K562 (cell line): Measurements from ENCODE around the gene RPL10A. TPM values are rescaled to one million over a fixed set of nuclear protein-coding genes. Genes with fewer than 3 reads are reported as not detected.
A peak's percentile ranks its signal among the peaks of the same experiment; 100 is the strongest.

Experiments used
- ATAC-seq: fragments of 200-7000 bp; cut with Tn5 transposase; 3 replicates; pipeline ENCODE4 v1.9.1; 2020; ENCODE audit warnings: moderate library complexity
- BruUV-seq: library from RNA; stranded (reverse); fragments of 400-500 nt; replicated peaks from 2 replicates; lab custom pipeline; 2021; lab: Mats Ljungman, UMichigan
- CTCF ChIA-PET: fragments of 300-600 bp; formaldehyde crosslinking; extraction: SDS; loops from one replicate; lab custom pipeline; 2021; ENCODE audit warnings: low intra/inter-chr PET ratio; lab: Yijun Ruan, JAX
- POLR2A ChIA-PET: fragments of 300-600, 350-650 bp; sonication (Branson Sonifier 250); formaldehyde crosslinking; extraction: SDS; loops from one replicate; lab custom pipeline; 2021; ENCODE audit warnings: antibody characterized with exemption, inconsistent platforms; lab: Yijun Ruan, JAX
- DNase-seq, 4 experiments: peaks; one replicate each; pipeline versions ENCODE4 v3.0.0 to v3.0.0-alpha.2; 2011 to 2018; ENCODE audit warnings: low spot score in 3 of 4, mixed read lengths in 3 of 4; ENCODE audit errors: extremely low read depth in 1 of 4
- FAIRE-seq: peaks from 2 replicates; lab custom pipeline; 2011; peaks lifted over from hg19 to GRCh38; lab: Jason Lieb, UNC
- H2AFZ ChIP-seq: 2 replicates; pipeline ENCODE4 v1.6.0; 2011; ENCODE audit warnings: low read depth, low read length, control low read depth, inconsistent platforms
- H3K27ac ChIP-seq: fragments of 200-600 bp; 3 replicates; pipeline ENCODE4 v1.8.0; 2011; ENCODE audit warnings: low read depth, mild to moderate bottlenecking, control low read depth, inconsistent platforms, low read length, moderate library complexity, mixed read lengths; ENCODE audit errors: extremely low read depth
- H3K27me3 ChIP-seq, 2 experiments: fragments of 300-600 bp in 1 of 2; 2 replicates in 1 of 2; 3 replicates in 1 of 2; pipeline versions ENCODE4 v1.6.0 to v1.8.0; 2011; ENCODE audit warnings: inconsistent platforms in 2 of 2, low read length in 2 of 2, mild to moderate bottlenecking in 1 of 2, mixed read lengths in 1 of 2, moderate library complexity in 1 of 2; ENCODE audit not compliant: control insufficient read depth in 2 of 2, insufficient read depth in 2 of 2
- H3K36me3 ChIP-seq: fragments of 300-600 bp; 3 replicates; pipeline ENCODE4 v1.8.0; 2011; ENCODE audit warnings: mild to moderate bottlenecking, low read length, inconsistent platforms; ENCODE audit not compliant: control insufficient read depth, insufficient read depth
- H3K4me1 ChIP-seq, 2 experiments: fragments of 200-600 bp in 1 of 2; replicated peaks in 1 of 2; 2 replicates in 1 of 2; 3 replicates in 1 of 2; pipeline versions ENCODE4 v1.5.1 to v1.8.0; 2011; ENCODE audit warnings: inconsistent platforms in 2 of 2, low read length in 2 of 2, mild to moderate bottlenecking in 1 of 2, mixed read lengths in 1 of 2, moderate library complexity in 1 of 2; ENCODE audit not compliant: control insufficient read depth in 2 of 2, insufficient read depth in 2 of 2
- H3K4me2 ChIP-seq: 2 replicates; pipeline ENCODE4 v1.6.1; 2011; ENCODE audit warnings: low read length, control low read depth, inconsistent platforms, mixed read lengths; ENCODE audit not compliant: insufficient read depth
- H3K4me3 ChIP-seq: fragments of 200-600 bp; sonication (generic), shearing (Covaris generic); 2 replicates; pipeline ENCODE4 v1.5.1; 2016; ENCODE audit warnings: control low read depth, inconsistent platforms
- H3K79me2 ChIP-seq: fragments of 200-600 bp; 3 replicates; pipeline ENCODE4 v1.8.0; 2011; ENCODE audit warnings: low read length, inconsistent platforms; ENCODE audit not compliant: control insufficient read depth, insufficient read depth
- H3K9ac ChIP-seq, 2 experiments: 2 replicates each; pipeline versions ENCODE4 v1.6.0 to v1.6.1; 2011; ENCODE audit warnings: low read depth in 2 of 2, low read length in 2 of 2, control low read depth in 1 of 2, inconsistent platforms in 1 of 2, mild to moderate bottlenecking in 1 of 2, mixed read lengths in 1 of 2; ENCODE audit not compliant: insufficient read depth in 1 of 2
- H3K9me1 ChIP-seq: one replicate; pipeline ENCODE4 v1.6.0; 2011; ENCODE audit warnings: inconsistent platforms, mild to moderate bottlenecking, low read length, moderate library complexity; ENCODE audit not compliant: control insufficient read depth, insufficient read depth
- H3K9me3 ChIP-seq: replicated peaks from 2 replicates; pipeline ENCODE4 v1.5.1; 2011; ENCODE audit warnings: low read depth, low read length, inconsistent platforms; ENCODE audit not compliant: control insufficient read depth, insufficient read depth
- H4K20me1 ChIP-seq: replicated peaks from 2 replicates; pipeline ENCODE4 v1.6.1; 2011; ENCODE audit warnings: low read length, inconsistent platforms, mixed read lengths; ENCODE audit not compliant: control insufficient read depth, insufficient read depth
- BCLAF1 ChIP-seq, 2 experiments: fragments of 450-650 bp in 1 of 2; IDR thresholded peaks; 2 replicates each; pipeline ENCODE4 v1.6.1; 2011 to 2017; ENCODE audit warnings: low read depth in 2 of 2, antibody characterized with exemption in 1 of 2, borderline replicate concordance in 1 of 2, low read length in 1 of 2, mild to moderate bottlenecking in 1 of 2, mixed read lengths in 1 of 2; ENCODE audit not compliant: control insufficient read depth in 1 of 2
- BRF2 ChIP-seq: IDR thresholded peaks from 3 replicates; pipeline ENCODE4 v1.6.1; 2011; ENCODE audit warnings: borderline replicate concordance, mild to moderate bottlenecking; ENCODE audit not compliant: insufficient read length, insufficient read depth
- CEBPG ChIP-seq, 3 experiments: fragments of 200-800 bp in 1 of 3; sonication (Bioruptor generic) in 1 of 3; sonication (generic) in 1 of 3; formaldehyde crosslinking in 1 of 3; IDR thresholded peaks in 2 of 3; conservative IDR thresholded peaks in 1 of 3; 2 replicates each; pipeline versions ENCODE4 v1.6.1 to v1.8.0; 2016 to 2022; ENCODE audit warnings: missing compliant biosample characterization in 2 of 3, missing genetic modification characterization in 2 of 3, mild to moderate bottlenecking in 1 of 3, missing genetic modification reagents in 1 of 3
- HDAC1 ChIP-seq, 2 experiments: fragments of 450-650 bp; IDR thresholded peaks; 2 replicates each; pipeline ENCODE4 v1.6.1; 2016 to 2017; ENCODE audit warnings: inconsistent platforms in 1 of 2, mild to moderate bottlenecking in 1 of 2, moderate library complexity in 1 of 2
- HSF4 ChIP-seq: fragments of 250-450 bp; sonication (Bioruptor Pico); IDR thresholded peaks from 2 replicates; pipeline ENCODE4 v2.1.2; 2022; ENCODE audit warnings: mild to moderate bottlenecking, moderate library complexity, borderline replicate concordance
- KDM4B ChIP-seq, 2 experiments: fragments of 450-650 bp in 1 of 2; sonication (generic) in 1 of 2; IDR thresholded peaks; 2 replicates each; pipeline ENCODE4 v1.6.1; 2016 to 2017; ENCODE audit warnings: borderline replicate concordance in 2 of 2, antibody characterized with exemption in 1 of 2, low read depth in 1 of 2, mild to moderate bottlenecking in 1 of 2
- NFE2L1 ChIP-seq: fragments of 450-650 bp; IDR thresholded peaks from 2 replicates; pipeline ENCODE4 v1.6.1; 2016; ENCODE audit warnings: missing genetic modification characterization, low read depth, mild to moderate bottlenecking, missing compliant biosample characterization, moderate library complexity, borderline replicate concordance
- SNAPC5 ChIP-seq: fragments of 250-450 bp; sonication (Bioruptor Pico); IDR thresholded peaks from 2 replicates; pipeline ENCODE4 v1.8.0; 2021; ENCODE audit warnings: moderate library complexity, mild to moderate bottlenecking, inconsistent platforms
- THAP7 ChIP-seq: fragments of 250-450 bp; sonication (Bioruptor Pico); IDR thresholded peaks from 2 replicates; pipeline ENCODE4 v1.5.0; 2021
- ZBTB12 ChIP-seq: fragments of 250-450 bp; sonication (Bioruptor Pico); IDR thresholded peaks from 2 replicates; pipeline ENCODE4 v1.4.0; 2020
- ZC3H4 ChIP-seq: sonication (generic); formaldehyde crosslinking; IDR thresholded peaks from 2 replicates; pipeline ENCODE4 v1.9.0; 2021; ENCODE audit warnings: missing genetic modification reagents, borderline replicate concordance
- ZC3H8 ChIP-seq: fragments of 450-650 bp; IDR thresholded peaks from 2 replicates; pipeline ENCODE4 v1.6.1; 2017
- ZKSCAN3 ChIP-seq: fragments of 250-450 bp; sonication (Bioruptor Pico); IDR thresholded peaks from 2 replicates; pipeline ENCODE4 v1.4.0; 2020
- ZNF12 ChIP-seq: sonication (generic); formaldehyde crosslinking; IDR thresholded peaks from 2 replicates; pipeline ENCODE4 v1.4.0; 2020; ENCODE audit warnings: mild to moderate bottlenecking, missing genetic modification reagents
- WGBS: fragments of 100-300 bp; shearing (Covaris generic); methylation state at CpG from one replicate; pipeline ENCODE4 v1.1.6; 2016; ENCODE audit warnings: low coverage, mixed read lengths; ENCODE audit not compliant: insufficient coverage; ENCODE audit errors: missing lambda C conversion rate; 5-methylcytosine and 5-hydroxymethylcytosine counted together
- in situ Hi-C: fragments of 300-500 bp; cut with MboI; formaldehyde crosslinking; loops from 4 replicates; pipeline ENCODE4 v1.15.0; 2018; ENCODE audit warnings: inconsistent platforms, mixed read lengths
- intact Hi-C: fragments of 100-400 bp; cut with micrococcal nuclease; formaldehyde crosslinking; loops from 2 replicates; pipeline ENCODE4 v1.14.2; 2022
- polyA plus RNA-seq, 8 experiments: library from polyadenylated mRNA; depleted of rRNA in 4 of 8; stranded (reverse) in 5 of 8; unstranded in 3 of 8; fragments of >200 nt; fragmentation: Nextera tagmentation in 2 of 8; fragmentation: Illumina TruSeq in 1 of 8; extraction: Ambion mirVana in 2 of 8; extraction: Trizol in 1 of 8; gene quantifications; 2 replicates each; pipeline versions ENCODE4 v1.2.1 to v1.2.3, GENCODE V29; 2011 to 2014; ENCODE audit warnings: inconsistent platforms in 1 of 8, missing spikeins in 1 of 8
- total RNA-seq, 7 experiments: library from RNA; depleted of rRNA in 6 of 7; stranded (reverse); fragments of >200 nt in 6 of 7; fragmentation: Illumina TruSeq in 2 of 7; extraction: Trizol in 2 of 7; gene quantifications; 2 replicates each; pipeline versions ENCODE4 v1.2.1 to v1.2.3, GENCODE V29; 2011 to 2021; ENCODE audit warnings: low replicate concordance in 1 of 7

RPL10A gene
- total and polyA plus RNA-seq, 9 of the 15 experiments (the other 6 are each of a cell fraction or from before 2014, with no cell fraction given), result 1,589 to 3,237 (median 2,116) TPM

- 88% methylated on average over 9 of the region's 9 CpGs for WGBS
- intact Hi-C loops, result no loop called here
- H3K4me2 ChIP-seq, result no peak overlapping the region
- TF ChIP-seq ZKSCAN3 (CRISPR knock-in tag), result no peak
- TF ChIP-seq KDM4B (IDR thresholded peaks at IDR 0.05; ENCODE audit: borderline replicate concordance in 2 of 2, low read depth in 1 of 2), result no peak
- TF ChIP-seq ZBTB12 (CRISPR knock-in tag), result no peak
- no peak for TF ChIP-seq CEBPG (CRISPR knock-in tag; IDR thresholded peaks at IDR 0.05)
- no peak for TF ChIP-seq CEBPG (tag; conservative IDR thresholded peaks at IDR 0.05 in 1 of 2, IDR thresholded peaks at IDR 0.05 in 1 of 2)
- no peak for TF ChIP-seq BRF2
- TF ChIP-seq ZC3H8, result no peak
- no peak for TF ChIP-seq ZC3H4 (CRISPR knock-in tag)
- TF ChIP-seq THAP7 (CRISPR knock-in tag), result no peak
- TF ChIP-seq HSF4, result no peak
- no peak for TF ChIP-seq ZNF12 (CRISPR knock-in tag)
- TF ChIP-seq NFE2L1, result no peak
- TF ChIP-seq BCLAF1 (IDR thresholded peaks at IDR 0.05; ENCODE audit: borderline replicate concordance in 1 of 2, control insufficient read depth in 1 of 2, low read depth in 2 of 2, low read length in 1 of 2), result no peak
- no peak for TF ChIP-seq HDAC1 (IDR thresholded peaks at IDR 0.05)
- no peak for TF ChIP-seq SNAPC5 (CRISPR knock-in tag)
These were observed 13.7 kb upstream of the RPL10A start for GRCh38 chr6:35454391-35455110.

More at GRCh38 chr6:35454391-35455110, 13.7 kb upstream of the RPL10A start:
- Histone ChIP-seq H3K36me3 (peaks cover 48% of the 10 kb centered on the region), H3K27ac (no peak overlapping the region), H3K9me3 (no peaks in the 10 kb centered on the region), H3K9me1 (no peaks in the 10 kb centered on the region), H3K4me1 (peaks cover 18 to 27% of the 10 kb centered on the region in 2 experiments), H3K4me3 (no peak overlapping the region), H3K27me3 (no peaks in the 10 kb centered on the region), H3K79me2 (peaks cover 26% of the 10 kb centered on the region), H2AFZ (no peak overlapping the region), H4K20me1 (no peaks in the 10 kb centered on the region; the same call in 1 of the 2 replicates), H3K9ac (peak overlapping the region in 1 of 2 experiments; percentile 32; a peak in 1 of 4 replicates)
- in situ Hi-C loops, result loop anchor here (10.0 kb wide), 1 partner anchor 150 kb away; no protein-coding TSS in a partner anchor
- DNase-seq, result no peak
- CTCF ChIA-PET, result no interaction called here
- POLR2A ChIA-PET, result interaction anchor here (0.6 to 4.1 kb wide), 4 partner anchors 12 to 33 kb away, joined by 3 to 31 read pairs (median 3); partner anchors contain the start of gene RPL10A
- FAIRE-seq, result no peak
- no TSS peak for BruUV-seq
- ATAC-seq, result no peak
